Astrocyte (in vitro differentiated cells and primary cell): ENCODE measurements around the gene CCNI2.

ENCODE experiments used
- CTCF ChIP-seq: IDR thresholded peaks from 2 replicates; pipeline ENCODE4 v1.5.1; 2011; ENCODE audit warnings: low read depth, mild to moderate bottlenecking, inconsistent platforms, low read length, moderate library complexity; ENCODE audit not compliant: insufficient read depth
- EZH2 ChIP-seq: IDR thresholded peaks from 2 replicates; pipeline ENCODE4 v1.6.1; 2012; ENCODE audit warnings: mild to moderate bottlenecking, low read length, inconsistent platforms; ENCODE audit not compliant: insufficient read depth

- TF ChIP-seq CTCF (no peak), EZH2 (no peak)
Measured at GRCh38 chr5:132749506-132749905, 2.3 kb downstream of the CCNI2 start.
